ENCODE results near the gene THOC2. TPM values are rescaled to one million over a fixed set of nuclear protein-coding genes. Genes with fewer than 3 reads are reported as not detected.
"Not testable (repeated sequence)": the region's sequence is repeated elsewhere in the genome, so short reads cannot be mapped to it uniquely, and the experiment has no call there.

Gene THOC2
- total and polyA plus RNA-seq, 3 experiments from 2014 or later = 54.6 to 69.5 (median 63.0) TPM

- H3K9me3 ChIP-seq (ENCODE audit: low read length); H3K9me3 Mint-ChIP-seq; H3K27ac Mint-ChIP-seq; H3K4me1 Mint-ChIP-seq; POLR2A ChIA-PET; H3K27me3 Mint-ChIP-seq; H3K36me3 ChIP-seq (ENCODE audit: insufficient read depth, low read length); H3K36me3 Mint-ChIP-seq; CTCF ChIA-PET; H3K4me1 ChIP-seq (ENCODE audit: insufficient read depth, low read length); DNase-seq; H3K27me3 ChIP-seq (ENCODE audit: insufficient read depth, low read length, poor library complexity, severe bottlenecking); H3K27ac ChIP-seq (ENCODE audit: low read depth, low read length); H3K4me3 ChIP-seq (ENCODE audit: low read length): not testable (repeated sequence)
- H3K4me3 Mint-ChIP-seq = peak overlapping the region in 1 of 7 donors; percentile 45
Measured at GRCh38 chrX:123757794-123758193, 24.9 kb upstream of the THOC2 start.

- Histone ChIP-seq H3K9me3 (ENCODE audit: low read length) (no peaks in the 10 kb centered on the region), H3K36me3 (ENCODE audit: insufficient read depth, low read length) (no peaks in the 10 kb centered on the region), H3K4me3 (ENCODE audit: low read length) (no peak overlapping the region), H3K27me3 (ENCODE audit: insufficient read depth, low read length, poor library complexity, severe bottlenecking) (no peaks in the 10 kb centered on the region), H3K27ac (ENCODE audit: low read depth, low read length) (no peak overlapping the region), H3K4me1 (ENCODE audit: insufficient read depth, low read length) (no peaks in the 10 kb centered on the region)
- ChIA-PET POLR2A (no interaction called here), CTCF (no interaction called here)
- no peak for DNase-seq
- H3K4me3 Mint-ChIP-seq = no peak overlapping the region
- H3K36me3 Mint-ChIP-seq = no peaks in the 10 kb centered on the region
- peaks cover 0 to 5% (median 0%) of the 10 kb centered on the region in 5 donors for H3K9me3 Mint-ChIP-seq
- no peak overlapping the region for H3K27ac Mint-ChIP-seq
- no peaks in the 10 kb centered on the region for H3K4me1 Mint-ChIP-seq
- peaks cover 7 to 8% of the 10 kb centered on the region in 2 donors for H3K27me3 Mint-ChIP-seq
Measured at GRCh38 chrX:123756320-123756719, 23.5 kb upstream of the THOC2 start.

GRCh38 chrX:123755107-123755506 lies 22.3 kb upstream of the THOC2 start:
- Histone ChIP-seq H3K9me3 (ENCODE audit: low read length) (no peaks in the 10 kb centered on the region), H3K36me3 (ENCODE audit: insufficient read depth, low read length) (no peaks in the 10 kb centered on the region), H3K27me3 (ENCODE audit: insufficient read depth, low read length, poor library complexity, severe bottlenecking) (no peaks in the 10 kb centered on the region), H3K4me1 (ENCODE audit: insufficient read depth, low read length) (no peaks in the 10 kb centered on the region), H3K27ac (ENCODE audit: low read depth, low read length) (no peak overlapping the region), H3K4me3 (ENCODE audit: low read length) (no peak overlapping the region)
- ChIA-PET CTCF (no interaction called here), POLR2A (no interaction called here)
- H3K9me3 Mint-ChIP-seq = peaks cover 0 to 5% (median 0%) of the 10 kb centered on the region in 5 donors
- peaks cover 7 to 8% of the 10 kb centered on the region in 2 donors for H3K27me3 Mint-ChIP-seq
- no peak overlapping the region for H3K27ac Mint-ChIP-seq
- H3K36me3 Mint-ChIP-seq = no peaks in the 10 kb centered on the region
- DNase-seq = no peak
- no peak overlapping the region for H3K4me3 Mint-ChIP-seq
- no peaks in the 10 kb centered on the region for H3K4me1 Mint-ChIP-seq

- H3K27me3 Mint-ChIP-seq = peaks cover 7 to 8% of the 10 kb centered on the region in 2 donors
- H3K4me1 ChIP-seq (ENCODE audit: insufficient read depth, low read length) = no peaks in the 10 kb centered on the region
- no peaks in the 10 kb centered on the region for H3K9me3 ChIP-seq (ENCODE audit: low read length)
- H3K36me3 Mint-ChIP-seq = no peaks in the 10 kb centered on the region
- H3K27ac ChIP-seq (ENCODE audit: low read depth, low read length) = no peak overlapping the region
- no peak overlapping the region for H3K27ac Mint-ChIP-seq
- H3K4me3 ChIP-seq (ENCODE audit: low read length) = no peak overlapping the region
- no peak for DNase-seq
- CTCF ChIA-PET = interaction anchor here (1.0 kb wide), 1 partner anchor 24 kb away, joined by 3 read pairs; no protein-coding TSS in a partner anchor
- no peaks in the 10 kb centered on the region for H3K4me1 Mint-ChIP-seq
- H3K36me3 ChIP-seq (ENCODE audit: insufficient read depth, low read length) = no peaks in the 10 kb centered on the region
- POLR2A ChIA-PET = no interaction called here
- no peak overlapping the region for H3K4me3 Mint-ChIP-seq
- H3K9me3 Mint-ChIP-seq = peaks cover 0 to 5% (median 0%) of the 10 kb centered on the region in 5 donors
- H3K27me3 ChIP-seq (ENCODE audit: insufficient read depth, low read length, poor library complexity, severe bottlenecking) = no peaks in the 10 kb centered on the region
Measured at GRCh38 chrX:123753656-123754350, 21.0 kb upstream of the THOC2 start.

- ChIA-PET CTCF (no interaction called here), POLR2A (no interaction called here)
Measured at GRCh38 chrX:123749643-123750042, 16.8 kb upstream of the THOC2 start.

GRCh38 chrX:123745511-123745910 lies 12.7 kb upstream of the THOC2 start:
- no peaks in the 10 kb centered on the region for H3K9me3 ChIP-seq (ENCODE audit: low read length)
- CTCF ChIA-PET = no interaction called here
- H3K4me1 ChIP-seq (ENCODE audit: insufficient read depth, low read length) = no peaks in the 10 kb centered on the region
- no peaks in the 10 kb centered on the region for H3K36me3 Mint-ChIP-seq
- peaks cover 3 to 4% (median 4%) of the 10 kb centered on the region in 3 donors for H3K4me1 Mint-ChIP-seq
- DNase-seq = no peak
- POLR2A ChIA-PET = no interaction called here
- no peak overlapping the region for H3K4me3 Mint-ChIP-seq
- no peaks in the 10 kb centered on the region for H3K27me3 ChIP-seq (ENCODE audit: insufficient read depth, low read length, poor library complexity, severe bottlenecking)
- H3K4me3 ChIP-seq (ENCODE audit: low read length) = no peak overlapping the region
- no peak overlapping the region for H3K27ac Mint-ChIP-seq
- H3K9me3 Mint-ChIP-seq = no peaks in the 10 kb centered on the region
- H3K27me3 Mint-ChIP-seq = peaks cover 0 to 1% of the 10 kb centered on the region in 2 donors
- no peaks in the 10 kb centered on the region for H3K36me3 ChIP-seq (ENCODE audit: insufficient read depth, low read length)
- no peak overlapping the region for H3K27ac ChIP-seq (ENCODE audit: low read depth, low read length)

More at GRCh38 chrX:123749643-123750042, 16.8 kb upstream of the THOC2 start:
- Histone ChIP-seq H3K27ac (ENCODE audit: low read depth, low read length) (no peak overlapping the region), H3K36me3 (ENCODE audit: insufficient read depth, low read length) (no peaks in the 10 kb centered on the region), H3K27me3 (ENCODE audit: insufficient read depth, low read length, poor library complexity, severe bottlenecking) (no peaks in the 10 kb centered on the region), H3K9me3 (ENCODE audit: low read length) (no peaks in the 10 kb centered on the region), H3K4me3 (ENCODE audit: low read length) (no peak overlapping the region), H3K4me1 (ENCODE audit: insufficient read depth, low read length) (no peaks in the 10 kb centered on the region)
- Mint-ChIP-seq H3K9me3 (no peaks in the 10 kb centered on the region), H3K4me1 (no peaks in the 10 kb centered on the region), H3K4me3 (no peak overlapping the region), H3K27me3 (peaks cover 0 to 2% of the 10 kb centered on the region in 2 donors), H3K27ac (no peak overlapping the region), H3K36me3 (no peaks in the 10 kb centered on the region)
- DNase-seq = no peak

- H3K36me3 Mint-ChIP-seq = no peaks in the 10 kb centered on the region
Measured at GRCh38 chrX:123743312-123743711, 10.5 kb upstream of the THOC2 start.

GRCh38 chrX:123742440-123742839 lies 9.6 kb upstream of the THOC2 start:
- H3K4me1 ChIP-seq (ENCODE audit: insufficient read depth, low read length) = no peaks in the 10 kb centered on the region
- H3K9me3 ChIP-seq (ENCODE audit: low read length) = no peaks in the 10 kb centered on the region
- Mint-ChIP-seq H3K27me3 (peaks cover 0 to 1% of the 10 kb centered on the region in 2 donors), H3K4me1 (peaks cover 3 to 4% (median 4%) of the 10 kb centered on the region in 3 donors), H3K9me3 (no peaks in the 10 kb centered on the region), H3K4me3 (no peak overlapping the region), H3K27ac (no peak overlapping the region), H3K36me3 (no peaks in the 10 kb centered on the region)
- H3K27ac ChIP-seq (ENCODE audit: low read depth, low read length) = no peak overlapping the region
- ChIA-PET POLR2A (no interaction called here), CTCF (no interaction called here)
- H3K27me3 ChIP-seq (ENCODE audit: insufficient read depth, low read length, poor library complexity, severe bottlenecking) = no peaks in the 10 kb centered on the region
- H3K36me3 ChIP-seq (ENCODE audit: insufficient read depth, low read length) = no peaks in the 10 kb centered on the region
- H3K4me3 ChIP-seq (ENCODE audit: low read length) = no peak overlapping the region
- DNase-seq = no peak

More at GRCh38 chrX:123743312-123743711, 10.5 kb upstream of the THOC2 start:
- Histone ChIP-seq H3K27ac (ENCODE audit: low read depth, low read length) (no peak overlapping the region), H3K27me3 (ENCODE audit: insufficient read depth, low read length, poor library complexity, severe bottlenecking) (no peaks in the 10 kb centered on the region), H3K9me3 (ENCODE audit: low read length) (no peaks in the 10 kb centered on the region), H3K36me3 (ENCODE audit: insufficient read depth, low read length) (no peaks in the 10 kb centered on the region), H3K4me1 (ENCODE audit: insufficient read depth, low read length) (no peaks in the 10 kb centered on the region), H3K4me3 (ENCODE audit: low read length) (no peak overlapping the region)
- Mint-ChIP-seq H3K27ac (no peak overlapping the region), H3K9me3 (no peaks in the 10 kb centered on the region), H3K27me3 (peaks cover 0 to 1% of the 10 kb centered on the region in 2 donors), H3K4me3 (no peak overlapping the region), H3K4me1 (peaks cover 3 to 4% (median 4%) of the 10 kb centered on the region in 3 donors)
- ChIA-PET CTCF (no interaction called here), POLR2A (no interaction called here)
- no peak for DNase-seq

All from CD8-positive, alpha-beta memory T cell (primary cell).